ENCODE results near the gene MTMR4.

GRCh38 chr17:58513267-58513964, 1.0 kb downstream of the MTMR4 start:
- TF ChIP-seq, protein P1, sequence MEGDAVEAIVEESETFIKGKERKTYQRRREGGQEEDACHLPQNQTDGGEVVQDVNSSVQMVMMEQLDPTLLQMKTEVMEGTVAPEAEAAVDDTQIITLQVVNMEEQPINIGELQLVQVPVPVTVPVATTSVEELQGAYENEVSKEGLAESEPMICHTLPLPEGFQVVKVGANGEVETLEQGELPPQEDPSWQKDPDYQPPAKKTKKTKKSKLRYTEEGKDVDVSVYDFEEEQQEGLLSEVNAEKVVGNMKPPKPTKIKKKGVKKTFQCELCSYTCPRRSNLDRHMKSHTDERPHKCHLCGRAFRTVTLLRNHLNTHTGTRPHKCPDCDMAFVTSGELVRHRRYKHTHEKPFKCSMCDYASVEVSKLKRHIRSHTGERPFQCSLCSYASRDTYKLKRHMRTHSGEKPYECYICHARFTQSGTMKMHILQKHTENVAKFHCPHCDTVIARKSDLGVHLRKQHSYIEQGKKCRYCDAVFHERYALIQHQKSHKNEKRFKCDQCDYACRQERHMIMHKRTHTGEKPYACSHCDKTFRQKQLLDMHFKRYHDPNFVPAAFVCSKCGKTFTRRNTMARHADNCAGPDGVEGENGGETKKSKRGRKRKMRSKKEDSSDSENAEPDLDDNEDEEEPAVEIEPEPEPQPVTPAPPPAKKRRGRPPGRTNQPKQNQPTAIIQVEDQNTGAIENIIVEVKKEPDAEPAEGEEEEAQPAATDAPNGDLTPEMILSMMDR (IDR thresholded peaks at IDR 0.05; ENCODE audit: low read length) = peak; percentile 28; the same call in 1 of the 2 replicates
- TF ChIP-seq EZH2 (IDR thresholded peaks at IDR 0.05; ENCODE audit: borderline replicate concordance, low read length) = no peak

All from OCI-LY1 (cell line).